Neural progenitor cell (in vitro differentiated cells): ENCODE measurements around the gene CAPN11. TPM values are rescaled to one million over a fixed set of nuclear protein-coding genes. Genes with fewer than 3 reads are reported as not detected.

Experiments
- DNase-seq: peaks from one replicate; pipeline ENCODE4 v3.0.0-alpha.2; 2016; ENCODE audit warnings: low spot score
- H2AFZ ChIP-seq: fragments of 200-600 bp; sonication (generic); replicated peaks from 2 replicates; pipeline ENCODE4 v1.6.1; 2016; ENCODE audit warnings: antibody characterized with exemption
- H3F3A ChIP-seq: fragments of 200-600 bp; sonication (generic); 2 replicates; pipeline ENCODE4 v1.6.1; 2016; ENCODE audit warnings: antibody characterized with exemption, low read depth
- H3K27ac ChIP-seq: fragments of 200-600 bp; sonication (generic); 2 replicates; pipeline ENCODE4 v1.5.1; 2016; ENCODE audit warnings: mild to moderate bottlenecking
- H3K27me3 ChIP-seq: fragments of 200-600 bp; sonication (generic); 2 replicates; pipeline ENCODE4 v1.6.1; 2016; ENCODE audit warnings: mild to moderate bottlenecking, moderate library complexity
- H3K36me3 ChIP-seq: fragments of 200-600 bp; sonication (generic); 2 replicates; pipeline ENCODE4 v1.5.1; 2016
- H3K4me1 ChIP-seq: fragments of 200-600 bp; sonication (generic); 2 replicates; pipeline ENCODE4 v1.6.1; 2016; ENCODE audit warnings: mixed run types
- H3K4me2 ChIP-seq: fragments of 200-600 bp; sonication (generic); 2 replicates; pipeline ENCODE4 v1.6.1; 2016
- H3K4me3 ChIP-seq: fragments of 200-600 bp; sonication (generic); 2 replicates; pipeline ENCODE4 v1.5.1; 2016
- H3K79me2 ChIP-seq: fragments of 200-600 bp; sonication (generic); 2 replicates; pipeline ENCODE4 v1.6.1; 2016; ENCODE audit warnings: low read depth
- H3K9ac ChIP-seq: fragments of 200-600 bp; sonication (generic); 2 replicates; pipeline ENCODE4 v1.6.1; 2016
- H3K9me3 ChIP-seq: fragments of 200-600 bp; sonication (generic); 2 replicates; pipeline ENCODE4 v1.5.1; 2016; ENCODE audit warnings: low read depth
- H4K20me1 ChIP-seq: fragments of 200-600 bp; sonication (generic); 2 replicates; pipeline ENCODE4 v1.6.1; 2016; ENCODE audit warnings: low read depth
- H3K27ac Mint-ChIP-seq: 3 replicates; pipeline ENCODE4 v1.8.0; 2021; ENCODE audit warnings: mixed read lengths
- H3K27me3 Mint-ChIP-seq: 2 replicates; pipeline ENCODE4 v1.8.0; 2022; ENCODE audit warnings: low read depth, mild to moderate bottlenecking, inconsistent platforms, moderate library complexity, mixed read lengths; ENCODE audit not compliant: insufficient read depth
- H3K36me3 Mint-ChIP-seq: 3 replicates; pipeline ENCODE4 v1.8.0; 2021; ENCODE audit warnings: mixed read lengths
- H3K4me1 Mint-ChIP-seq: 3 replicates; pipeline ENCODE4 v1.8.0; 2021; ENCODE audit warnings: mixed read lengths
- H3K4me3 Mint-ChIP-seq: 3 replicates; pipeline ENCODE4 v1.8.0; 2021; ENCODE audit warnings: mild to moderate bottlenecking, moderate library complexity, mixed read lengths
- H3K9me3 Mint-ChIP-seq: 3 replicates; pipeline ENCODE4 v1.8.0; 2020; ENCODE audit warnings: mixed read lengths
- EZH2 ChIP-seq: fragments of 200-600 bp; sonication (generic); IDR thresholded peaks from 2 replicates; pipeline ENCODE4 v1.6.1; 2017; ENCODE audit warnings: antibody characterized with exemption, mild to moderate bottlenecking, moderate library complexity
- EZH2phosphoT487 ChIP-seq: fragments of 200-600 bp; sonication (generic); IDR thresholded peaks from 2 replicates; pipeline ENCODE4 v1.6.1; 2017; ENCODE audit warnings: antibody characterized with exemption
- total RNA-seq: library from RNA; depleted of rRNA; stranded (reverse); fragments of >200 nt; gene quantifications from 2 replicates; pipeline ENCODE4 v1.2.3, GENCODE V29; 2015; ENCODE audit warnings: low replicate concordance
- TF ChIP-seq, protein P1 (sequence below): fragments of 200-600 bp; sonication (generic); IDR thresholded peaks from 2 replicates; pipeline ENCODE4 v1.5.1; 2017; ENCODE audit warnings: antibody characterized with exemption, mild to moderate bottlenecking

CAPN11 gene
- total RNA-seq, 1 donor from 2014 or later, result 0.49 TPM

GRCh38 chr6:44176762-44177509 lies 18.3 kb downstream of the CAPN11 start:
- DNase-seq, result no peak
- H3K27me3 Mint-ChIP-seq, result peaks cover 15% of the 10 kb centered on the region
- Histone ChIP-seq H4K20me1 (no peaks in the 10 kb centered on the region), H3K9ac (no peak overlapping the region), H3K27ac (no peak overlapping the region), H3K4me2 (no peak overlapping the region), H3F3A (peaks cover 3% of the 10 kb centered on the region), H3K4me1 (no peaks in the 10 kb centered on the region), H3K4me3 (no peak overlapping the region), H3K36me3 (no peaks in the 10 kb centered on the region), H3K79me2 (no peaks in the 10 kb centered on the region), H2AFZ (no peak overlapping the region), H3K9me3 (no peaks in the 10 kb centered on the region), H3K27me3 (no peaks in the 10 kb centered on the region)
- H3K36me3 Mint-ChIP-seq, result no peaks in the 10 kb centered on the region
- H3K4me3 Mint-ChIP-seq, result peak overlapping the region; percentile 44
- no peak overlapping the region for H3K27ac Mint-ChIP-seq
- TF ChIP-seq, protein P1, sequence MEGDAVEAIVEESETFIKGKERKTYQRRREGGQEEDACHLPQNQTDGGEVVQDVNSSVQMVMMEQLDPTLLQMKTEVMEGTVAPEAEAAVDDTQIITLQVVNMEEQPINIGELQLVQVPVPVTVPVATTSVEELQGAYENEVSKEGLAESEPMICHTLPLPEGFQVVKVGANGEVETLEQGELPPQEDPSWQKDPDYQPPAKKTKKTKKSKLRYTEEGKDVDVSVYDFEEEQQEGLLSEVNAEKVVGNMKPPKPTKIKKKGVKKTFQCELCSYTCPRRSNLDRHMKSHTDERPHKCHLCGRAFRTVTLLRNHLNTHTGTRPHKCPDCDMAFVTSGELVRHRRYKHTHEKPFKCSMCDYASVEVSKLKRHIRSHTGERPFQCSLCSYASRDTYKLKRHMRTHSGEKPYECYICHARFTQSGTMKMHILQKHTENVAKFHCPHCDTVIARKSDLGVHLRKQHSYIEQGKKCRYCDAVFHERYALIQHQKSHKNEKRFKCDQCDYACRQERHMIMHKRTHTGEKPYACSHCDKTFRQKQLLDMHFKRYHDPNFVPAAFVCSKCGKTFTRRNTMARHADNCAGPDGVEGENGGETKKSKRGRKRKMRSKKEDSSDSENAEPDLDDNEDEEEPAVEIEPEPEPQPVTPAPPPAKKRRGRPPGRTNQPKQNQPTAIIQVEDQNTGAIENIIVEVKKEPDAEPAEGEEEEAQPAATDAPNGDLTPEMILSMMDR, result no peak
- TF ChIP-seq EZH2phosphoT487, result no peak
- no peak for TF ChIP-seq EZH2
- peaks cover 13% of the 10 kb centered on the region for H3K4me1 Mint-ChIP-seq
- no peaks in the 10 kb centered on the region for H3K9me3 Mint-ChIP-seq

DNA sequence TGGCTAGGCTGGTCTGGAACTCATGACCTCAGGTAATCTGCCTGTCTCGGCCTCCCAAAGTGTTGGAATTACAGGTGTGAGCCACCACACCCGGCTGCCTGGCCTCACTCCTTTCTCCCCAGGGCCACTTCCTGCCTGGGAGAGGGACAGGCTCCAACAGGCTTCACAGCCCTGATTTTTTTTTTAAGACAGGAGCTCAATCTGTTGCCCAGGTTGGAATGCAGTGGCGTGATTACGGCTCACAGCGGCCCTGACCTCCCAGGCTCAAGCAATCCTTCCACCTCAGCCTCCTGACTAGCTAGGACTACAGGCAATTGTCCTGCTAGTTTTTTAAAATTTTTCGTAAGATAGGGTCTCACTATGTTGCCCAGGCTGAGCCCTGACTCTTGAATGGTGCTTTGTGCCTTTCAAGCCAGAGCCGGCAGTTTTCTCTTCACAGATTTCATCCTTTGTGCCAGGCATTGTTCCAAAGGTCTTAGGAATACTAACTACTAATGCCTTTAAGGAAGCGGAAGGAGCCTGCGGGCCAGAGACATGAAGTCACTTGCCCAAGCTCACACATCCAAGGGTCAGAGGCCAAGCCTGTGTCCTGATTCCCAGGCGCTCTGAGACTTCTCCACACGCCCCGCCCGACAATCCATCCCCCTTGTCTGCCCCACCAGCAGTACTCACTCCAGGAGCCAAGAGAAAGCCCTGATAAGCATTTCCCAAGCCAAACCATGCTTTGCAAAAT lies 19.2 kb downstream of the CAPN11 start:
- H3K4me1 ChIP-seq, result no peaks in the 10 kb centered on the region
- no peaks in the 10 kb centered on the region for H4K20me1 ChIP-seq
- H3K4me3 Mint-ChIP-seq, result no peak overlapping the region
- TF ChIP-seq EZH2phosphoT487, result no peak
- no peak for TF ChIP-seq EZH2
- TF ChIP-seq, protein P1, result no peak
- DNase-seq, result peak; percentile 46
- H3K27me3 Mint-ChIP-seq, result peaks cover 15% of the 10 kb centered on the region
- no peaks in the 10 kb centered on the region for H3K36me3 ChIP-seq
- H3K27ac Mint-ChIP-seq, result no peak overlapping the region
- H3K27ac ChIP-seq, result no peak overlapping the region
- H3K27me3 ChIP-seq, result no peaks in the 10 kb centered on the region
- peaks cover 3% of the 10 kb centered on the region for H3F3A ChIP-seq
- no peak overlapping the region for H3K4me3 ChIP-seq
- H3K9me3 Mint-ChIP-seq, result no peaks in the 10 kb centered on the region
- H3K36me3 Mint-ChIP-seq, result no peaks in the 10 kb centered on the region
- H3K9me3 ChIP-seq, result no peaks in the 10 kb centered on the region
- peaks cover 8% of the 10 kb centered on the region for H3K4me1 Mint-ChIP-seq
- H2AFZ ChIP-seq, result no peak overlapping the region
- no peaks in the 10 kb centered on the region for H3K79me2 ChIP-seq
- no peak overlapping the region for H3K4me2 ChIP-seq
- H3K9ac ChIP-seq, result no peak overlapping the region

GRCh38 chr6:44178424-44179071 lies 19.9 kb downstream of the CAPN11 start:
- Histone ChIP-seq H3F3A (peaks cover 3% of the 10 kb centered on the region), H3K4me1 (no peaks in the 10 kb centered on the region), H3K4me3 (no peak overlapping the region), H3K4me2 (no peak overlapping the region), H3K27me3 (no peaks in the 10 kb centered on the region), H3K79me2 (no peaks in the 10 kb centered on the region), H2AFZ (no peak overlapping the region), H3K36me3 (no peaks in the 10 kb centered on the region), H3K9ac (no peak overlapping the region), H3K9me3 (no peaks in the 10 kb centered on the region), H4K20me1 (no peaks in the 10 kb centered on the region), H3K27ac (no peak overlapping the region)
- no peaks in the 10 kb centered on the region for H3K36me3 Mint-ChIP-seq
- no peak for TF ChIP-seq EZH2
- TF ChIP-seq, protein P1, result no peak
- no peak for TF ChIP-seq EZH2phosphoT487
- H3K27ac Mint-ChIP-seq, result no peak overlapping the region
- peaks cover 12% of the 10 kb centered on the region for H3K27me3 Mint-ChIP-seq
- H3K9me3 Mint-ChIP-seq, result no peaks in the 10 kb centered on the region
- no peak overlapping the region for H3K4me3 Mint-ChIP-seq
- peaks cover 8% of the 10 kb centered on the region for H3K4me1 Mint-ChIP-seq
- no peak for DNase-seq
